ENCODE results near the gene KLHL21.

GRCh38 chr1:6544831-6545230, 57.8 kb downstream of the KLHL21 start:
- TF ChIP-seq PHF8 (IDR thresholded peaks at IDR 0.05; ENCODE audit: borderline replicate concordance, low read depth) (no peak), POLR2A (IDR thresholded peaks at IDR 0.05; ENCODE audit: low read length) (no peak), CTCF (IDR thresholded peaks at IDR 0.05) (no peak), RNF2 (IDR thresholded peaks at IDR 0.05; ENCODE audit: borderline replicate concordance, low read depth) (no peak), FOSL2 (IDR thresholded peaks at IDR 0.05) (no peak), FOSL2 (CRISPR knock-in tag; IDR thresholded peaks at IDR 0.05) (no peak), PBX3 (IDR thresholded peaks at IDR 0.05) (no peak), EHMT2 (IDR thresholded peaks at IDR 0.05; ENCODE audit: low read depth) (no peak), MAX (IDR thresholded peaks at IDR 0.05) (no peak), REST (IDR thresholded peaks at IDR 0.05) (no peak), MAZ (IDR thresholded peaks at IDR 0.05; ENCODE audit: borderline replicate concordance, low read depth, low read length) (no peak), HDAC2 (IDR thresholded peaks at IDR 0.05) (no peak), RARB (CRISPR knock-in tag; IDR thresholded peaks at IDR 0.05) (no peak), E2F6 (IDR thresholded peaks at IDR 0.05; ENCODE audit: borderline replicate concordance, low read depth) (no peak)

Measured in A549 (cell line).